CD14-positive monocyte (primary cell): ENCODE data around the gene GPC2. TPM values are rescaled to one million over a fixed set of nuclear protein-coding genes. Genes with fewer than 3 reads are reported as not detected.
A peak's percentile ranks its signal among the peaks of the same experiment; 100 is the strongest.
"Not testable (repeated sequence)": the region's sequence is repeated elsewhere in the genome, so short reads cannot be mapped to it uniquely, and the experiment has no call there.

Source experiments
- DNase-seq, 3 donors: peaks; one replicate each; pipeline ENCODE4 v3.0.0-alpha.2; 2011 to 2022
- H2AFZ ChIP-seq: 2 replicates; pipeline ENCODE4 v1.6.0; 2012; ENCODE audit warnings: mild to moderate bottlenecking, low read depth, low read length, inconsistent platforms; ENCODE audit not compliant: insufficient read depth, poor library complexity, severe bottlenecking
- H3K27ac ChIP-seq, 2 donors: 1 replicate in 1 of 2; 2 replicates in 1 of 2; pipeline ENCODE4 v1.5.1; 2012 to 2013; ENCODE audit warnings: low read length in 2 of 2, control low read depth in 1 of 2, inconsistent platforms in 1 of 2, low read depth in 1 of 2, mild to moderate bottlenecking in 1 of 2
- H3K27me3 ChIP-seq, 2 donors: one replicate each; pipeline versions ENCODE4 v1.6.0 to v1.6.1; 2011 to 2013; ENCODE audit warnings: low read length in 2 of 2; ENCODE audit not compliant: control insufficient read depth in 2 of 2, insufficient read depth in 2 of 2
- H3K36me3 ChIP-seq, 2 donors: replicated peaks in 1 of 2; 1 replicate in 1 of 2; 2 replicates in 1 of 2; pipeline versions ENCODE4 v1.5.1 to v1.6.1; 2012 to 2013; ENCODE audit warnings: low read length in 2 of 2, control low read depth in 1 of 2, inconsistent platforms in 1 of 2, mild to moderate bottlenecking in 1 of 2; ENCODE audit not compliant: insufficient read depth in 2 of 2, control insufficient read depth in 1 of 2
- H3K4me1 ChIP-seq, 2 donors: 1 replicate in 1 of 2; 2 replicates in 1 of 2; pipeline versions ENCODE4 v1.5.1 to v1.6.1; 2012 to 2013; ENCODE audit warnings: low read length in 2 of 2, control low read depth in 1 of 2, inconsistent platforms in 1 of 2, mild to moderate bottlenecking in 1 of 2, moderate library complexity in 1 of 2; ENCODE audit not compliant: insufficient read depth in 2 of 2, control insufficient read depth in 1 of 2
- H3K4me2 ChIP-seq: replicated peaks from 2 replicates; pipeline ENCODE3; 2012; ENCODE audit warnings: low read length, moderate library complexity, mild to moderate bottlenecking; ENCODE audit not compliant: poor library complexity, severe bottlenecking; ENCODE audit errors: extremely low read depth
- H3K4me3 ChIP-seq, 3 experiments: fragments of 200-600 bp in 1 of 3; sonication (generic) in 1 of 3; replicated peaks in 1 of 3; 1 replicate in 2 of 3; 2 replicates in 1 of 3; pipeline ENCODE4 v1.5.1; 2011 to 2013; ENCODE audit warnings: low read length in 3 of 3, mild to moderate bottlenecking in 3 of 3, control low read depth in 2 of 3, low read depth in 2 of 3, inconsistent platforms in 1 of 3, moderate library complexity in 1 of 3
- H3K79me2 ChIP-seq: 2 replicates; pipeline ENCODE4 v1.6.0; 2012; ENCODE audit warnings: mild to moderate bottlenecking, control low read depth, inconsistent platforms, low read length, moderate library complexity; ENCODE audit not compliant: insufficient read depth
- H3K9ac ChIP-seq: 2 replicates; pipeline ENCODE4 v1.6.0; 2017; ENCODE audit warnings: low read length, mild to moderate bottlenecking; ENCODE audit not compliant: insufficient read depth, poor library complexity, severe bottlenecking
- H3K9me3 ChIP-seq, 2 donors: replicated peaks in 1 of 2; 1 replicate in 1 of 2; 2 replicates in 1 of 2; pipeline versions ENCODE4 v1.5.1 to v1.6.1; 2012 to 2013; ENCODE audit warnings: low read length in 2 of 2, control low read depth in 1 of 2; ENCODE audit not compliant: control insufficient read depth in 1 of 2, insufficient read depth in 1 of 2
- H4K20me1 ChIP-seq: 2 replicates; pipeline ENCODE4 v1.6.0; 2012; ENCODE audit warnings: mild to moderate bottlenecking, low read length, control low read depth, moderate library complexity; ENCODE audit not compliant: insufficient read depth
- H3K27ac Mint-ChIP-seq, 7 donors: one replicate each; pipeline ENCODE4 v1.8.0; 2020; ENCODE audit warnings: mild to moderate bottlenecking in 7 of 7, mixed read lengths in 7 of 7, moderate library complexity in 6 of 7, inconsistent platforms in 2 of 7
- H3K27me3 Mint-ChIP-seq, 3 donors: one replicate each; pipeline ENCODE4 v1.8.0; 2021 to 2022; ENCODE audit warnings: low read depth in 3 of 3, mild to moderate bottlenecking in 3 of 3, mixed read lengths in 3 of 3, moderate library complexity in 3 of 3, inconsistent platforms in 1 of 3
- H3K36me3 Mint-ChIP-seq, 2 donors: one replicate each; pipeline ENCODE4 v1.8.0; 2020; ENCODE audit warnings: mixed read lengths in 2 of 2, inconsistent platforms in 1 of 2, mild to moderate bottlenecking in 1 of 2
- H3K4me1 Mint-ChIP-seq: one replicate; pipeline ENCODE4 v1.8.0; 2020; ENCODE audit warnings: mild to moderate bottlenecking, mixed read lengths
- H3K4me3 Mint-ChIP-seq, 2 donors: one replicate each; pipeline ENCODE4 v1.8.0; 2020; ENCODE audit warnings: mild to moderate bottlenecking in 2 of 2, mixed read lengths in 2 of 2, moderate library complexity in 1 of 2
- H3K9me3 Mint-ChIP-seq, 7 donors: one replicate each; pipeline ENCODE4 v1.8.0; 2020 to 2022; ENCODE audit warnings: mixed read lengths in 7 of 7, mild to moderate bottlenecking in 6 of 7, moderate library complexity in 6 of 7, inconsistent platforms in 2 of 7
- WGBS: methylation state at CpG from one replicate; pipeline ENCODE4 v1.1.5; 2013; ENCODE audit warnings: missing lambda C conversion rate; ENCODE audit not compliant: insufficient coverage; 5-methylcytosine and 5-hydroxymethylcytosine counted together
- intact Hi-C, 2 donors: fragments of 100-400 bp; cut with micrococcal nuclease; formaldehyde crosslinking; loops; one replicate each; pipeline versions ENCODE4 v1.15.0 to v1.15.1; 2023
- polyA plus RNA-seq, 3 donors: library from polyadenylated mRNA; depleted of rRNA in 1 of 3; unstranded in 2 of 3; stranded (reverse) in 1 of 3; fragments of 300-500 nt in 2 of 3; fragments of >200 nt in 1 of 3; fragmentation: Illumina TruSeq in 2 of 3; gene quantifications; 1 replicate in 2 of 3; 2 replicates in 1 of 3; pipeline ENCODE4 v1.2.3, GENCODE V29; 2012 to 2021
- TF ChIP-seq, protein P1 (sequence below): fragments of 200-600 bp; IDR thresholded peaks from one replicate; pipeline ENCODE4 v1.8.0; 2022; ENCODE audit warnings: antibody characterized with exemption, mild to moderate bottlenecking

GPC2 gene
- polyA plus RNA-seq, 3 donors = 0.91 TPM; not detected in 2

DNA sequence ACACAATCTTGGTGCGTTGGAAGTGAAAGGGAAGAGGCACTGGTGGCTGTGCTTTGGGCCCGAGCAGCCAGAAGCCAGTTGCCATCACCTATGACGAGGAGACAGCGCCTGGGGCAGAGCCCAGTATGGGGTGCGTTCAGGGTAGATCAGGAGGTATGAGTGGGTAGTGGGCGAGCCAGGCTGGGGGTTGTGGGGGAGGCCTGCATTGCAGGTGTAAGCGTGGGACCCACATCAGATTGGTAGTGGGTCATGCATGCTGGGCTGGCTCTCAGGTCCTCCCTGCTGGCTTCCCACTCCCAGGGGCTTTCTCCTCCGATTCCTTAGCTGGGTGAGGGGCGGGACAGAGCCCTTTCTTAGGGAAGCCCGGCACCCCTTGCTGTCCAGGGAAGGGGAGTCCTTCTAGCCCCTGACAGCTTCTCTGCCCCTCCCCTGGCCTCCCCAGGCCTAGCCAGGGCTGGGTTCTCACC, 42.1 kb upstream of the GPC2 start:
- 93% methylated on average over 5 of the region's 10 CpGs for WGBS
- intact Hi-C loops = loop anchor here in 1 of 2 donors (5.0 kb wide), 1 partner anchor 87 kb away; no protein-coding TSS in a partner anchor
- no peaks in the 10 kb centered on the region for H3K36me3 ChIP-seq
- no peaks in the 10 kb centered on the region for H3K79me2 ChIP-seq
- H3K27ac Mint-ChIP-seq = peak overlapping the region in 2 of 7 donors; percentile 26 to 80
- DNase-seq = no peak
- TF ChIP-seq, protein P1, sequence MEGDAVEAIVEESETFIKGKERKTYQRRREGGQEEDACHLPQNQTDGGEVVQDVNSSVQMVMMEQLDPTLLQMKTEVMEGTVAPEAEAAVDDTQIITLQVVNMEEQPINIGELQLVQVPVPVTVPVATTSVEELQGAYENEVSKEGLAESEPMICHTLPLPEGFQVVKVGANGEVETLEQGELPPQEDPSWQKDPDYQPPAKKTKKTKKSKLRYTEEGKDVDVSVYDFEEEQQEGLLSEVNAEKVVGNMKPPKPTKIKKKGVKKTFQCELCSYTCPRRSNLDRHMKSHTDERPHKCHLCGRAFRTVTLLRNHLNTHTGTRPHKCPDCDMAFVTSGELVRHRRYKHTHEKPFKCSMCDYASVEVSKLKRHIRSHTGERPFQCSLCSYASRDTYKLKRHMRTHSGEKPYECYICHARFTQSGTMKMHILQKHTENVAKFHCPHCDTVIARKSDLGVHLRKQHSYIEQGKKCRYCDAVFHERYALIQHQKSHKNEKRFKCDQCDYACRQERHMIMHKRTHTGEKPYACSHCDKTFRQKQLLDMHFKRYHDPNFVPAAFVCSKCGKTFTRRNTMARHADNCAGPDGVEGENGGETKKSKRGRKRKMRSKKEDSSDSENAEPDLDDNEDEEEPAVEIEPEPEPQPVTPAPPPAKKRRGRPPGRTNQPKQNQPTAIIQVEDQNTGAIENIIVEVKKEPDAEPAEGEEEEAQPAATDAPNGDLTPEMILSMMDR = no peak
- peaks cover 0 to 2% (median 1%) of the 10 kb centered on the region in 3 donors for H3K27me3 Mint-ChIP-seq
- H3K4me2 ChIP-seq = no peak overlapping the region
- no peak overlapping the region for H3K27ac ChIP-seq
- H3K4me3 Mint-ChIP-seq = no peak overlapping the region
- H3K4me1 Mint-ChIP-seq = peaks cover 6% of the 10 kb centered on the region
- H3K9me3 ChIP-seq = no peaks in the 10 kb centered on the region
- H4K20me1 ChIP-seq = no peaks in the 10 kb centered on the region
- peaks cover 3 to 4% of the 10 kb centered on the region in 2 donors for H3K36me3 Mint-ChIP-seq
- H3K9ac ChIP-seq = no peak overlapping the region
- H3K9me3 Mint-ChIP-seq = no peaks in the 10 kb centered on the region
- no peak overlapping the region for H3K4me3 ChIP-seq
- H3K4me1 ChIP-seq = no peaks in the 10 kb centered on the region
- H3K27me3 ChIP-seq = no peaks in the 10 kb centered on the region
- no peak overlapping the region for H2AFZ ChIP-seq

DNA sequence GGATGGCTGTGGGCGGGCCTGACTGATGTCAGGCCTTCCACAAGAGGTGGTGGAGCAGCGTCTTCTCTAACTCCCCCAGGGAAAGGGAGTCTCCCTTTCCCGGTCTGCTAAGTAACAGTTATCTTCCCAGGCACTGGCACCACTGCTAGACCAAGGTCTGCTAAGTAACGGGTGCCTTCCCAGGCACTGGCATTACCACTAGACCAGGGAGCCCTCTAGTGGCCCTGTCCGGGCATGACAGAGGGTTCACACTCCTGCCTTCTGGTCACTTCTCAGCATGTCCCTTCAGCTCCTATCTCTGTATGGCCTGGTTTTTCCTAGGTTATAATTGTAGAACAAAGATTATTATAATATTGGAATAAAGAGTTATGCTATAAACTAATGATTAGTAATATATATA, 40.8 kb upstream of the GPC2 start:
- H3K79me2 ChIP-seq, H2AFZ ChIP-seq, H3K27me3 ChIP-seq, H3K36me3 Mint-ChIP-seq, H3K27ac ChIP-seq, H3K4me1 Mint-ChIP-seq, H3K9me3 ChIP-seq, H4K20me1 ChIP-seq, H3K4me1 ChIP-seq, H3K9ac ChIP-seq, H3K27me3 Mint-ChIP-seq, H3K4me3 Mint-ChIP-seq, H3K9me3 Mint-ChIP-seq, H3K4me2 ChIP-seq, H3K36me3 ChIP-seq: not testable (repeated sequence)
- H3K4me3 ChIP-seq = peak overlapping the region in 1 of 3 experiments; percentile 30
- intact Hi-C loops = loop anchor here (2.0 to 5.0 kb wide), 2 partner anchors 85 to 86 kb away; no protein-coding TSS in a partner anchor
- peak in 2 of 3 donors; percentile 21 to 51 for DNase-seq
- WGBS = no CpG with 5 or more reads among the region's 5 CpGs
- H3K27ac Mint-ChIP-seq = peak overlapping the region in 1 of 7 donors; percentile 18
